ENCODE results near the gene TMEM131L. TPM values are rescaled to one million over a fixed set of nuclear protein-coding genes. Genes with fewer than 3 reads are reported as not detected.

TMEM131L gene
- total and polyA plus RNA-seq, 2 donors (not counting 3 experiments of a cell fraction or from before 2014, with no cell fraction given), result 7.7 to 21.2 TPM

- Histone ChIP-seq H3K4me3 (replicated peaks in 1 of 3; ENCODE audit: insufficient read depth in 1 of 3, low read depth in 1 of 3, low read length in 3 of 3) (no peak overlapping the region), H2AFZ (ENCODE audit: low read depth, low read length) (peak overlapping the region; percentile 27), H4K20me1 (replicated peaks; ENCODE audit: control insufficient read depth, extremely low read depth, insufficient read depth, low read length) (no peaks in the 10 kb centered on the region), H3K27ac (ENCODE audit: insufficient read depth, low read depth, low read length) (no peak overlapping the region), H3K9me1 (replicated peaks; ENCODE audit: control insufficient read depth, extremely low read depth, insufficient read depth, low read length) (no peaks in the 10 kb centered on the region), H3K9me3 (replicated peaks; ENCODE audit: control insufficient read depth, insufficient read depth, low read length) (no peaks in the 10 kb centered on the region), H3K9ac (replicated peaks; ENCODE audit: extremely low read depth, insufficient read depth, low read length) (no peak overlapping the region), H3K27me3 (ENCODE audit: control insufficient read depth in 2 of 2, insufficient read depth in 2 of 2, low read length in 2 of 2) (peaks cover 0 to 2% of the 10 kb centered on the region in 2 experiments), H3K4me1 (ENCODE audit: control insufficient read depth, extremely low read depth, insufficient read depth, low read length) (peaks cover 5% of the 10 kb centered on the region), H3K79me2 (ENCODE audit: control insufficient read depth, insufficient read depth, low read length) (no peaks in the 10 kb centered on the region), H3K4me2 (ENCODE audit: insufficient read depth, low read length) (no peak overlapping the region), H3K36me3 (ENCODE audit: control insufficient read depth in 2 of 2, extremely low read depth in 1 of 2, insufficient read depth in 2 of 2, low read length in 2 of 2) (no peaks in the 10 kb centered on the region)
- BruUV-seq (replicated peaks), result no TSS peak
- no peak for DNase-seq (ENCODE audit: low read depth, low spot score)
- FAIRE-seq, result no peak
- ChIA-PET CTCF (interaction anchor here (1.0 to 1.5 kb wide), 5 partner anchors 9 to 509 kb away, joined by 3 to 7 read pairs (median 4); no protein-coding TSS in a partner anchor), POLR2A (no interaction called here)
- TF ChIP-seq POLR2AphosphoS5 (IDR thresholded peaks at IDR 0.05; ENCODE audit: insufficient read depth, low read depth, low read length) (no peak), POLR2A (IDR thresholded peaks at IDR 0.05; ENCODE audit: low read depth, low read length) (no peak), EZH2 (IDR thresholded peaks at IDR 0.05; ENCODE audit: borderline replicate concordance, low read depth, low read length, severe bottlenecking) (no peak), MYC (IDR thresholded peaks at IDR 0.05; ENCODE audit: low read depth, low read length) (no peak), MAX (IDR thresholded peaks at IDR 0.05; ENCODE audit: insufficient read depth, insufficient read length) (no peak), FOS (IDR thresholded peaks at IDR 0.05; ENCODE audit: borderline replicate concordance, insufficient read depth, low read length) (no peak), GATA2 (IDR thresholded peaks at IDR 0.05; ENCODE audit: insufficient read depth, insufficient read length, low read depth, low read length) (no peak), JUN (IDR thresholded peaks at IDR 0.05; ENCODE audit: borderline replicate concordance, insufficient read depth, insufficient read length, low read depth) (no peak)
- TF ChIP-seq, protein P1, sequence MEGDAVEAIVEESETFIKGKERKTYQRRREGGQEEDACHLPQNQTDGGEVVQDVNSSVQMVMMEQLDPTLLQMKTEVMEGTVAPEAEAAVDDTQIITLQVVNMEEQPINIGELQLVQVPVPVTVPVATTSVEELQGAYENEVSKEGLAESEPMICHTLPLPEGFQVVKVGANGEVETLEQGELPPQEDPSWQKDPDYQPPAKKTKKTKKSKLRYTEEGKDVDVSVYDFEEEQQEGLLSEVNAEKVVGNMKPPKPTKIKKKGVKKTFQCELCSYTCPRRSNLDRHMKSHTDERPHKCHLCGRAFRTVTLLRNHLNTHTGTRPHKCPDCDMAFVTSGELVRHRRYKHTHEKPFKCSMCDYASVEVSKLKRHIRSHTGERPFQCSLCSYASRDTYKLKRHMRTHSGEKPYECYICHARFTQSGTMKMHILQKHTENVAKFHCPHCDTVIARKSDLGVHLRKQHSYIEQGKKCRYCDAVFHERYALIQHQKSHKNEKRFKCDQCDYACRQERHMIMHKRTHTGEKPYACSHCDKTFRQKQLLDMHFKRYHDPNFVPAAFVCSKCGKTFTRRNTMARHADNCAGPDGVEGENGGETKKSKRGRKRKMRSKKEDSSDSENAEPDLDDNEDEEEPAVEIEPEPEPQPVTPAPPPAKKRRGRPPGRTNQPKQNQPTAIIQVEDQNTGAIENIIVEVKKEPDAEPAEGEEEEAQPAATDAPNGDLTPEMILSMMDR (IDR thresholded peaks at IDR 0.05; ENCODE audit: extremely low read depth in 1 of 2, insufficient read depth in 1 of 2, low read depth in 1 of 2, low read length in 2 of 2), result no peak
- dilution Hi-C loops (cut with MboI; ENCODE audit: extremely low pct_ligation_motif_present, low sequenced_read_pairs) (no loop called here), intact Hi-C loops (cut with micrococcal nuclease) (no loop called here)
These were observed 186.1 kb downstream of the TMEM131L start for GRCh38 chr4:153652051-153652784.

Data from endothelial cell of umbilical vein (primary cell).